ENCODE data around the gene ACMSD.

ACMSD gene

DNA sequence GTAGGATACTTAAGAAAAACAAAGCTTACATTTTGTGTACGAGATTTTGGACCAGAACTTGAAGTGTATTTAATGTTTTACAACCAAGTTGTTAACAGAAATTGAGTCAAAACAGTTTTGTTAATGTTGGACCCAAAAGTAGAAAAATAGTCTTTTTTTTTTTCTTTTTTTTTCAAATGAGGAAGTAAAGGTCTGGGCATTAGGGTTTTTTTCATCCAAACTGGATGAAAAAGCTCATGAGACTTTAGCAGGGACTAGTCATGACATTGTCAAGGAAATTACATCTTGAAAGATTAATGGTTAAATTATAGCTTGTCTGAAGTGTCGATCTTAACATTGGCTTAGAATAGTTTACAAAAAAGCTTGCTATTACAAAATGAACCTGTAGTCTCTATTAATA is 112.5 kb downstream of the ACMSD start:
- DNase-seq (ENCODE audit: low read depth): no peak

All from iris pigment epithelial cell (primary cell).